Stromal cell of bone marrow (primary cell): ENCODE measurements around the gene ARHGEF2.
"Not testable (repeated sequence)": the region's sequence is repeated elsewhere in the genome, so short reads cannot be mapped to it uniquely, and the experiment has no call there.

Source experiments
- DNase-seq: peaks from one replicate; pipeline ENCODE4 v3.0.0-alpha.2; 2012; ENCODE audit warnings: low read depth

The ARHGEF2 gene

DNA sequence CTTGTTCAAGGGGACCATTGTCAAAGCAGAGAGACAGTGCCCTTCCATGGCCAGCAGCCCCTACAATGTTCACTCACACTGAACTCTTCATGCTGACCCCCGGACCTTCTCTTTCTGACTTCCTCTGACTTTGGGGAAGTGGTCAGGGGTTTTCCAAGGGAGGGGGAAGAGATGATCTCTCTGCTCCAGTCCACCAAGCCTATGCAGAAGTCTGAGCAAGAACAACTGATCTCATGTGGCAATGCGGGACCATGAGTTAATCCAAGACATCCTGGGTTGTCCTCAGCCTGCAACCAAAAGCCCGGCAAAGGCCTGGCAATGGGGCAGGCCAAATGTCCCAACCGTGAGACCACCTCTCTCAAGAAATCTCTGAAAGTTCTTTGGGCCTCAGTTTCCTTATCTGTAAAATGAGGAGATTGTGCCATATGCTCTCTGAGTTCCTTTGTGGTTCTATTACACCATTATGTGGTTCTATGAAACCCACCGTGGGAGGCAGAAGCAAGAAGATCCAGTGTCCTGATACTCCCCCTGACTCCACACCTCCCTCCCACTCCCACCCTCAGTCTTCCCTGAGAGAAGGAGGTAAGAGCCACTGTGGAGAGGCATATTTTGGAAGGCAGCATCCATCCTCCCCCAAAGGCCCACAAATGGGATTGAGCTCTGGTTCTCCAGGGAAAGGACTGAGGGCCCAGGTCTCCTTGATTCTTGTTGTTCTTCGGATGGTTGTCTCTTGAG, 11.8 kb upstream of the ARHGEF2 start:
- no peak for DNase-seq

DNA sequence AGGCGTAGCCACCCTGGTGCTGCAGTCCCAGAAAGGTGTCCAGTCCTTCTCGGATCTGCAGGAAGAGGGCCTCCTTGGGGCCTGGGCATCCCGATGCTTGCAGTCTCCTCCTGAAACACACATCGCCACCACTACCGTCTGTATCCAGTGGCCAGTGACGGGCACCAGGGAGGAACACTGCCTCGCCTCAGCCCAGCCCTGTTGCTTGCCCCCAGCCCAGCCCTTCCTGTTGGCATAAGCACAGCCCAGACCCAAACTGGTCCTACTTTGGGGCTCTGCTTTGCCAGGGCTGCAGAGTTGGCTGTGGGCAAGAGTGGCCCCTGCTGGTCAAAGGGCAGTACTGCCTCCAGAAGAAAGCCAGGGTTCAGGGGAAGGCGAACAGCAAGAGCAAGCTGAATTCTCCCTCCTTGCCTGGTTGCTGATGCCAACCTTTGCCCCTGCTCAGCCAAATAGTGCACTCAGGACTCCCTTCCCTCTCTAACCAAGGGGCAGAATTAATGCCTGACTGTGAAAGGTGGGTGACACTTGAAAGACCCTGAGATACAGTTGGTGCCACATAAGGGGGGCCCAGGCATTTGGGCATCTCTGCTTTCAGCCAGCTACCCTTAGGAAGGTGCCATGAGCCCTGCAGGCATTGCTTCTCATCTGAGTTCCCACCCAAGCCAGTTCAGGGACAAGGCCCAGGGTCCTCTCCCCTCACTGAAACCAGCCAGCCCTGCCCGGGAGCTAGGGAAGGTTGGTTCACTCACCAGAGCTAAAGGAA, 11.1 kb upstream of the ARHGEF2 start:
- no peak for DNase-seq

DNA sequence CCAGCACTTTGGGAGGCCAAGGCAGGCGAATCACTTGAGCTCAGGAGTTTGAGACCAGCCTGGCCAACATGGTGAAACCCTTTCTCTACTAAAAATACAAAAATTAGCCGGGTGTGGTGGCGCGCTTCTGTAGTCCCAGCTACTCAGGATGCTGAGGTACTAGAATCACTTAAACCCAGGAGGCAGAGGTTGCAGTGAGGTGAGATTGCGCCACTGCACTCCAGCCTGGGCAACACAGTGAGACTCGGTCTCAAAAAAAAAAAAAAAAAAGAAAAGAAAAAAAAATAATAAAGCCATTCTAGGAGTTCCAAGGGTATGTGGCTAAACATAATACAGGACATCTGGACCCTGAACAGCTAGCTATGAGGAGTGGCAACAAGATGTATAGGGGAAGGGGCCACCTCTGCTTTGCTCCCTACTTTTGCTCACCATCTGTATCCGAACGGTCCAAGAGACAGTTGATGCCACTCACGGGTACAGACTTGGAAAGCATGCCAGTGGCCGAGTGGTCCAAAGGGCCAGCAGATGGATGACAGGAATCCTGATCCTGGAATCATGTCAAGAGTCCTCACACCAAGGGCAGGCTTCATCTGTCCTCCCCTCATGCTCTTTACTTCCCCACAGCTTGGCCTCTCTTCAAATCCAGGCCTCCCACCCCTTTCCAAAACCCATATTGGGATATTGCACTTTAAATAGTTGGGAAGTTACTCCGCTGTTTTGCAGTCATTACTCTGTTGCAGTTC, 6.7 kb upstream of the ARHGEF2 start:
- not testable (repeated sequence) for DNase-seq

DNA sequence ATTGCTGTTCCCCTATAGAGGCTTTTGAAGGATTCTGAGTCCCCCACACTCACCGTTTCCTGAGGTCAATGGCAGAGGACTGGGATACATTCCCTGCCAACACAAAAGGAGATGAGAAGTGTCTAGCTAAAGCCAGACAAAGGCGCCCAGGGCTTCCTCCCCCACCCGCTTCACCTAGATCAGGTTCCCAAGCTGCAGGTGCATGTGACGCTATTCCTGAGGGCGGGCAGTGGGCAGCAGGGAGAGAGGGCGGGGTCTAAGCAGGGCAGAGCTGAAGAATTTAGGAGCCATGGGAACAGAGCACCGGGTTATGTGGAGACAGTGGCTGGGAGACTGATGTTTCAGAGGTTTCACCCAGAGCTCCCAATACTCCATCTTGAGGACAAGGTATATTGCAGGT, 6.0 kb upstream of the ARHGEF2 start:
- DNase-seq, result no peak

DNA sequence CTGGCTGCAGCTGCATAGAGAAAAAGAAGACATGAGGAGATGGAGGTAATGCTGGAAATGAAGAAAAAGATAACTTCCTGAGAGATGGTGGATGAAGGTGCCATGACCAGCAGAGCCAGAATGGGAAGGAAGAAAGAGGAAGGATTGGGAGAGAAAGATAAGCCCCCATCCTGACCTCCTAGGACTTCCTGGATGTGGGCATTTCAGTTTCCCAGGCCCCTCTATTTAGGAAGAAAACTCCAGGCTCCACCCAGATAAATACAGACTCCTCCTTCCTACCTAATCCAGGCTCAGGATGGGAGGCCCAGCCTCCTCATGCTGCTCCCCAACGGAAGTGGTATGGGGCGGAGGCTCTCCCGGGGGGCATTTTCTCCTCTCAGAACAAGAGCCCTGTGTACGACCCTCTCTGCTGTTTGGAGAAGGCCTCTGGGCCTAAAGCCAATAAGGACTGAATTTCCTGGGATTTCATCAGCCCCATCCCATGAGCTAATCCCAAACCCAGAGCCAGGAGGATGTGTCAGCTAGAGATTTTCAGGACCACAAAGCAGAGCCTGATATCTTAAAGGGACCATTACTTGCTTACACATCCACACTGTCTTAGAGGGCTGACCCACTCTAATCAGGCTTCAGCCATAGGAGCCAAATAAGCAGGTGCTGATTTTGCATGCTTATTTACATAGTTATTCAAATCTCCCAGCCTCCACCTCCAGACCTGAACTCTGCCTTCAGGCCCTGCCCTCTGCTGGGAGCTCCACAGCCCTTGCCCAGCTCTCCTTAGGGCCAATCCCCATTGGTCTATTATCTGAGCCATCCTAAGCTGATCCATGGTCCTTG, 5.1 kb upstream of the ARHGEF2 start:
- DNase-seq, result peak; percentile 95

DNA sequence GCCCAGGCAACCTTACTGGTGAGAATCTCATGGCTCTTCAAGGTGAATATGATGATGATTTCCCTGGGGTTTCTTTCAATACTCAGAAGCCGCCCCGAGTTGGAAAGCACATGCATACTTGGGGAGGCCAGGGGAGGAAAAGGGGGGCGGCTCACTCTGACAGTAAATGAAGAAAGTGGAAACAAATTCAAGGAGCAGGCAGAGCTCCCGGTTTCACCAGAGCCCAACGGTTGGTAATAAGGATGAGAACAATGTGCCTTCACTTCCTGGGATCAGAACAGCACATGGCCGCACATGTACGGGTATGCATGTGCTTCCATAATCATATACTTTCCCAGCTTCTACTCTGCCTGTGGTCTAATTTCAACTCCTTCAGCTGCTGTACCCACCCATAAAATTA, 3.8 kb upstream of the ARHGEF2 start:
- DNase-seq, result no peak

DNA sequence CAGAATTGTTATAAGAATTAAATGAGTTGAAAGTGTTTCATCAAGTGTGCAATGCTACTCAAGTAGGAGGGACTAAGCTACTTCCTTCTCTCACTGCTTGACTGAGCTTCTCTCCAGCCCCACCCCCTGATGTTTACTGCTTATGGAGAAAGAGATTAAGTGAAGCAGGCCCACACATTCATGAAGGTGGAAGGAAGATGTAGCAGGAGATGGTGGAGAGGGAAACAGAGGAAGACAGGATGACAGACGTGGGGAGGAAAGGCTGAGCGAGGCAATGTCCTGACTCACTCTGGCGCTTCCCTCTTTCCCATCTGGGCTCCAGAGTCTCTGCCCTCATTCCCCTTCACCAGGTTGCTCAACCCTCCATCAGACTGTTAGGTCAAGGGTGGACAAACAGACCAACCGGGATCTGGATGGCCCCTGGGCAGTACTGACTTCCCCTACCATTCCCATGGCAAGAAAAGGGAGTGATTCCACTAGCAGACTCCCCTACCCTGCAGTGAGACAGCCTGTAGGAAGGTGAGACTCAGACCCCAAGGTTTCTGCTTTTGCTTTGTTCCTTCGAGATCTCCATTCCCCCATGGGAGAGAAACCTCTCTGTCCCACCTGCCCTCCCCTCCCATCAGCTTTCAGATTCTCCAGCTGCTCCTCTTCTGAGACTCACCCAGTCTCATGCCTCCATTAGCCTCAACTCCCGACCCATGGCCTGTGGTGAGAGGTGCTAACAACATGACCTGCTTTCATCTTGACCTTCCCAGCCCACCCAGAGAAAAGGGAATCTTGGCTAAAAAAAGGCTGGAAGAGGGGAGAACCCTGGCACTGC, 3.1 kb upstream of the ARHGEF2 start:
- no peak for DNase-seq

DNA sequence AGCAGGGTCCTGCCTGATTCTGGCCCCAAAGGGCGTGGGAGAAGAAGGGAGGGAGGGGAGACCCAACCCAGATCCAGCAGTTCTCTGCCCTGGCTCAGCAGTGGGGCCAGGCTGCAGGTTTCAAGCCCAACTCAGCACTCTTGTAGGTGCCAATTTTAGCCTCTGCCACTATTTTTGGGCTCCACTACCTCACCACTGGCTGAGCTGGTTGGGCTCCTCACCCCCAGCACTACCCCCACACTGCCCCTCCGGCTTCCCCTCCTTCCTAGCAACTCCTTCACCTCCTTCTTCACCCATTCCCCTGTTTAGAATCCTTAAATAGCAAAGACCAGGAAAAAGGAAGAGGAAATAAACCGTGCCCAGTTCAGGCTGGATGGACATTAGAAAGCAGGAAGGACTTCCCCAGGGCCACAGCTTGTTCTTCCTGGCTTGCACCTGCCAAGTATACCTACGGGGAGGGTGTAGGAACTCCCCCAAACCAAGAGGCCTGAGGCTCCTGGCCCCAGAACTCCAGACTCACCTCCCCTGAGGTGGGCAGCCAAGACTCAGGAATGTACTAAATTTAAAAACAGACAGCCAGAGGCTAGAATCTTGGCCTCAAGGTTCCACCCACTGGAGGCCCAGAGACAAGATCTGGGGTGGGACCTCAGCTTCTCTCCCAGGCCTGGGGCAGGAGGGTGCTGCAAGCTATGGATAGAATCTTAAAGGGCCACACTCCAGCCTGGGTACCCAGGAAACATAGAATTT, 1.4 kb upstream of the ARHGEF2 start:
- no peak for DNase-seq

DNA sequence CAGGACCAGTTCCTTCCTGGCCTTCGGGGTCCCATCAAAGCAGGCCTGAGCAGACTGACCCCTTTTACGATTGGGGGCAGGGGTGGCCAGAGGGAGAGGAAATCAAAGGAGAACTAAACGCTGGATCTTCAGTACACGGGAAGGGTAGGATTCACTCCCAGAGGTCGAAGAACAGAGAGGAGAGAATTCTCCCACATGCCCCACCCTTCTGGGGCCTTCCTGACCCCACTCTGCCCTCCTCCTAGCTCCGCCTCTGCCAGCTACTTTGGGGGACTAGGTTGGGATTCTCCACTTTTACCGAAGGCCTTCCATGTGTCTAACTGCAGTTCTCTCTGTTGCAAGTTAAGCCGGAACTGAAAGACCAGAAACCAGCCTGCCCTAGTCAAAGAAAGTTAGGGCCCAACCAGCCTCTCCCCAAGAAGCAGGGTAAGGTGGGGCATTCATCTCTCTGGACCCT, 654 bp upstream of the ARHGEF2 start:
- DNase-seq, result no peak

DNA sequence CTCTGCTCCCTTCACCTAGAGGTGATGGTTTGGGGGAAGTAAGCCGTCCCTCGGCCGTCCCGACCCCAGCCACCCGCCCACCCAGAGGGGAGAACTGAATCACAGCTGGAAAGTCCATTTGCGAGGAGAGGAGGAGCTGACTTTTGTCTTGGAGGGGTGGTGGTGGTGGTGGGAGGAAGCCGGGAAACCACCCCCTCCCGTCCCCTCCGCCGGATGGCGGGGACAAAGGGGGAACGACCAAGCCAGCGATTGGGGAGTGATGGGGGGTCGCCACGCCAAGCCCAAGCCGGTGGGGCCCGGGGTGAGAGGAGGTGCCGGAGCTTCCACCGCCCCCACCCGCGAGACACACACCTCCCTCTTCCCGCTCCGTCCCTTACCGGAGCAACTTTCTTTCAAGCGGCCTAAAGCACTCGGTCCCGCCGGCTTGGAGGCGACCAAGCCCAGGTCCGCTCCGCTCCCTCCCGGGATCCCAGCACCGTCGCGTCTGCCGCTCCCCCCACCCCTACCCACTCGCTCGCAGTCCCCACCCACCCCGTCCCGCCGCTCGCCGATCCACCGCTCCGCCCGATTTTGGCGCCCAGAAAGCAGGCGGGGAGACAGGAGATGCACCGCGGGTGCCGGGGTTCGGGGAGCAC, 540 bp downstream of the ARHGEF2 start:
- DNase-seq, result no peak

DNA sequence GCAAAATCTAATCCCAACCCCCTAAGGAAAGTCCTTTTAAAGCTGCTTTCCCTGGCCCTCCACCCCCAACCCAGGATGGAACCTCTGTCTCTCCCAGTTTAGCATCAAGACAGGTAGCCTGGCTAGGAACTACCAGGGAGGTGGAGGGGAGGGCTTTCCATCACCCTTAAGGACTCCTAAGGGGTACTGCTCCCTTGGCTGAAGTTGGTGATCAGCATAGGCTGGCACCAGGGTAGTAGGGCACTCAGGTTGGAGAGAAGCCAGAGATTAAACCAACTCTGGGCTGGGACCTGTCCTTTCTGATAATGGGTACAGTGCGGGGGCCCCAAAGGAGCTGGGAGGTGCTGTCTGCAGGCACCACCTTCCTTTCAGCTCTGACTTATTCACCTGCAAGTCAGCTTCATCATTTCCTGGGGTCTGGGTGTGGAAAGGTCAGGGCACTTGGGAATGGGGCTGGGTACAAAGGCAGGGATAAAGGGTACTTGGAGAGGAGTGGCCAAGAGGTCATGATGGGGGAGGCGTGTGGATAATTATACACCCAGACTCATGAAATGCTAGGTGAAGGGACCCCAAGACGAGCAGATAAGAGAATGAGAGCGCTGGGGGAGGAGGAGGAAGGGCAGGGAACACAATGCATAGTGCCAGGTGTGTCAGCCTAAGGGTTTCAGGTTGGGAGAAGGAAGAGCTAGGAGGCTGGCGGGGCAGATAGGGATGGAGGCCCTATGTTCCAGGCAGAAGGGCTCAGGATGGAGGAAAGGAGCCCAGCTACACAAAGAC, 1.2 kb downstream of the ARHGEF2 start:
- DNase-seq, result no peak

DNA sequence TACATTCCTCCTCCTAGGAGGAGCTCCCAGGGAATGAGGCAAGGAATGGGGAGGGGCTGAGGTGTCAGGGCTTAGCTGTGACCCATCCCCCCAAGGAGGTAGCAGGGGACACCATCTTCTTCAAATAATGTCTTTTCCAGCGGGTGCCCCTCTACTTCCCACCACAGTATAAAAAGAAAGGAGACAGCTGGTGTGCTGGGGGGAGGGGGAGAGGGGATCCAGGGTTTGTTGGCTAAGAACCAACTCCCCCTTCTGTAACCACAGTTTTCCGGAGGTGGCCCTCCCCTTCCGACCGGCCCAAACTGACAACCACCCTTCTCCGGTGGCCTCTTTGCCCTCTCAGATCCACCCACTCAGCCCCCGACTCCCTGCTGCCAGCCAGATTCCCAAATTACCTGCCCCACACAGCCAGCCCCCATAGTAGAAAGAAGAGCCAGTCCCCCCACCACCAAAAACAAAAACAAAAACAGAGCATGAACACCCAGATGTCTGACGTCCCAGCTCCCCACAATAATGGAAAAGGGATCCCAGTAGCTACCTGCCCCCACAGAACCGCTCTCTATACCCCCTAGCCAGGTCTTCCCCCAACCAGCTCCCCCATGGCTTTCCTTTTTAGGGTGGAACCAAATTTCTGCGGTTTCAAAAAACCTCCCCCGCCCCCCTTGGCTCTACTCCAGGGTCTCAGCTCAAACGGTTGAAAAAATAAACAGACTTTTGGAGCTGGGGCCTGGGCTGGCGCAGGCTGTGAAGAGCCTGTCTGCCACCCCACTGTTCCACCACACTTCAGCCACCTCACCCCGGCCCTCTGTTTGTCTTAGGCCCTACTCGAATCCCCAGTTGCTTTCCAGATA, 2.1 kb downstream of the ARHGEF2 start:
- DNase-seq, result peak; percentile 54

DNA sequence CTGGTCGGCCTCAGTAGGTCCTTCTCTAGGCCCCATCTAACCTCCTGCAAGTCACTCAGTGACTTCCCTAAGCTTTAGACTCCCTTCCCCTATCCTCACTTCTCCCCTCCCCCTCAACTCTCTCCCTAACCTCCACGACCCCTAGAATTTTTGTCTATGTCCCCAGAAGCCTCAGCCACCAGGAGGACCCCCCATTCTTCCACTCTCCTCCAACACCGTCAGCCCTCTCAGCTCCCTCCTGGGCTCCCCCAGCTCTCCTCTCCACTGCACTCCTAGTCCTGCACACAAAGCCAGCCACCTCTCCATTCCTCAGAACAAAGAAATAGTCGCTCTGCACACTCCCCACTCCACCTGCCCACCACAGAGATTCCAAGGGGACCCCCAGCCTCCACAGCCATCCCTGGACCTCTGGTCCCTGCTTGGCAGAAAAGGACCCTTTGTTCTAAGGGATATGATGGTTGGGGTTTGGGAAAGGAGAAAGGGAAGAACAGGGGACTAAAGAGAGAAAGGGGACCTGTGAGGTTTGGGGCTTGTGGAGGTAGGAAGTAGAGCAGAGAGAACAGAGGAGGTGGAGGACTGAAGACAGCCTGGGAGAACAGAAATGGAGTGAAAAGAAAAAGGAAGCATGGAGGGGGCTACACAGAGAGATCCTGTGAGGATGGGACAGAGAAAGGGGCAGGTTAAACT, 2.8 kb downstream of the ARHGEF2 start:
- no peak for DNase-seq

DNA sequence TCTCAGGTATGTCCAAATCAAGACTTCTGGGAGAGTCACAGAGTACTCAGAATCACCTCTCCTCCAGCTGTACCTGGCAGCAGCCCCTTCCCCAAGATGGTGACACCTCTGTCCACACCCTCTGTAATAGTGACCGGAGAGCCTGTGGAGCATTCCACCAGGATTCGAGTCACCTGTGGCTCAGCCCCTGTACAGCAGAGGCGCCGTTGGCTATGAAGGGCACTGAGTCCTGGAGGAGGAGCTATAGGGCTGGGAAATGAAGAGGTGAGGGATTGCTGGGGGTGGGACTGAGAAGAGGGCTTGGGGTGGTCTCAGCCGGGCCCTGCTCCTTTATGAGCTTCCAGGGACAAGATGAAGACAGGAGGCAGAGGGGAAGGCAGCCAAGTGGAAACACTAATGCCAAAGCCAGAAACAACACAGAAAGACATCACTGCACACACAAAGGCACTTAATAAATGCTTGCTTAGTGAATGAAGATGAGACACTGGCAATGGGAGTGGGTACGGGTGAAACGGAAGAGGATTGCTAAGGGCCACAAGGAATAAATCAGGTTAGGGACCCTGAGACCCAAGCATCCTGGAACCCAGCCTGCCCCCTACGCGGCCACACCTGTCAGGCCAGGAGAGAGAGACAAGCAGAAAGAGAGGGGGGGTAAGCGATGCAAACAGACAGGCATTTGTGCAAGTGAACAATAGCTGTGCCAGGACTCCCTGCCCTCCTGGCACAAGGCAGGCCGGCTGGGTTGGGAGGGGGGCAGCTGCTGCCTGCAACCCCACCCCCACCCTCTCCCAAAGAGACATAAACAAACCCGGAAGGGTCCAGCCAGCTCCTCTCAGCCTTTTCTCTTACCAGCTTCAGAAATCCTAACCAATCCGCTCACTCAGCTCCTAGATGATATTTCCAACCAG, 3.9 kb downstream of the ARHGEF2 start:
- DNase-seq, result no peak

DNA sequence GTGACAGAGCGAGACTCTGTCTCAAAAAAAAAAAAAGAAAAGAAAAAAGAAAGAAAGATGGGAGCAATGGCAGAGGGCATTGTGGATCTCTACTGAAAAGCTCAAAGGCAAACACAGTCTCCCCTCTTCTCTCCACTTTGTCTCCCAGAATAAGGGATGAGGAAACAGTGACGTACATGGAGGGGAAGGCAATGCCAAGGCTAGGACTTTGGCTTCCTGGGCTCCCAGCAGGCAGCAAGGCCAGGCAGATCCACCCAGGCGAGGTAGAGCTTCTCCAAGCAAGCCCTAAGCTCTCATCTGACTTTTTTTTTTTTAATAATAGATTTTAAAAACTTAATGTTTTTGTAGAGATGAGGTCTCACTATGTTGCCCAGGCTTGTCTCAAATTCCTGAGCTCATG, 4.6 kb downstream of the ARHGEF2 start:
- no peak for DNase-seq
